ENCODE measurements around the gene MACROD2. TPM values are rescaled to one million over a fixed set of nuclear protein-coding genes. Genes with fewer than 3 reads are reported as not detected.

MACROD2 gene
- total and polyA plus RNA-seq, 2 donors (not counting 1 experiment from before 2014, with no cell fraction given) = 5.3 to 6.7 TPM

DNA sequence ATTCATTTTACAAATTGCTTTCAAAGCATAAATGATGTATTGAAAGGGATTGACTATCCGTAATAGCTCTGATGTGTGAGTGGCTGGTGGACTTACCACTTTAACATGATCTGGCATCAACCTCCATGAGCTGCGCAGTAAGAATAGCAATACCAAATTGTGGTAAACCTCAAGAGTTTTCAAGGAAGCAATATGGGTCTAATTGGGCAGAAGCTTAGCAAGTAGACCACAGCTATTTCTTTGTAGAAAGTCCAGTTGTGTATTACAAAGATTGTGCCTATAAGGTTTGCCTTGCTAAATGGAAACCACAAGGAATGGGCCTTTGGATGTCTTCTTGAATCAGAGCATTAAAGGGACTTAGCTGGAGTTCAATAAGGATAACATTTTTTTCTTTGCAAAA, 1841.3 kb downstream of the MACROD2 start:
- H3K27me3 ChIP-seq (replicated peaks in 1 of 4; ENCODE audit: control extremely low read depth in 1 of 4, control insufficient read depth in 3 of 4, insufficient read depth in 4 of 4, low read length in 3 of 4) = peaks cover 0 to 2% (median 0%) of the 10 kb centered on the region in 4 experiments
- no CpG with 5 or more reads among the region's 2 CpGs for WGBS (ENCODE audit: insufficient coverage)
- H3K4me1 ChIP-seq (ENCODE audit: control insufficient read depth in 2 of 2, insufficient read depth in 2 of 2, low read length in 2 of 2) = no peaks in the 10 kb centered on the region
- ATAC-seq (ENCODE audit: low read depth) (no peak), DNase-seq (no peak)
- Mint-ChIP-seq H3K27ac (no peak overlapping the region), H3K27me3 (peaks cover 23% of the 10 kb centered on the region), H3K4me3 (no peak overlapping the region), H3K4me1 (peaks cover 4% of the 10 kb centered on the region), H3K9me3 (ENCODE audit: insufficient read depth) (peaks cover 3% of the 10 kb centered on the region)
- no peak overlapping the region for H3K4me3 ChIP-seq (ENCODE audit: control extremely low read depth in 1 of 5, extremely low read depth in 1 of 5, insufficient read depth in 1 of 5, low read depth in 2 of 5, low read length in 4 of 5)
- H3K27ac ChIP-seq (ENCODE audit: low read length in 2 of 2) = no peak overlapping the region
- H2AFZ ChIP-seq (ENCODE audit: insufficient read depth, low read depth, low read length, poor library complexity, severe bottlenecking) = no peak overlapping the region
- H3K9me3 ChIP-seq (ENCODE audit: control extremely low read depth in 1 of 3, control insufficient read depth in 2 of 3, insufficient read depth in 1 of 3, low read length in 2 of 3) = peaks cover 0 to 9% (median 4%) of the 10 kb centered on the region in 3 donors
- no peak overlapping the region for H3K9ac ChIP-seq (ENCODE audit: low read length)
- no peaks in the 10 kb centered on the region for H3K79me2 ChIP-seq (ENCODE audit: control insufficient read depth, insufficient read depth, low read length)
- intact Hi-C loops (cut with micrococcal nuclease) = no loop called here
- H4K20me1 ChIP-seq (ENCODE audit: control insufficient read depth, insufficient read depth, low read length, poor library complexity, severe bottlenecking) = no peaks in the 10 kb centered on the region
- CTCF ChIA-PET = interaction anchor here (1.4 kb wide), 1 partner anchor 128 kb away, joined by 4 read pairs; no protein-coding TSS in a partner anchor
- H3K36me3 ChIP-seq (replicated peaks in 1 of 2; ENCODE audit: control extremely low read depth in 1 of 2, control insufficient read depth in 1 of 2, extremely low read depth in 1 of 2, insufficient read depth in 2 of 2, low read length in 1 of 2) = no peaks in the 10 kb centered on the region
- TF ChIP-seq, protein P1, sequence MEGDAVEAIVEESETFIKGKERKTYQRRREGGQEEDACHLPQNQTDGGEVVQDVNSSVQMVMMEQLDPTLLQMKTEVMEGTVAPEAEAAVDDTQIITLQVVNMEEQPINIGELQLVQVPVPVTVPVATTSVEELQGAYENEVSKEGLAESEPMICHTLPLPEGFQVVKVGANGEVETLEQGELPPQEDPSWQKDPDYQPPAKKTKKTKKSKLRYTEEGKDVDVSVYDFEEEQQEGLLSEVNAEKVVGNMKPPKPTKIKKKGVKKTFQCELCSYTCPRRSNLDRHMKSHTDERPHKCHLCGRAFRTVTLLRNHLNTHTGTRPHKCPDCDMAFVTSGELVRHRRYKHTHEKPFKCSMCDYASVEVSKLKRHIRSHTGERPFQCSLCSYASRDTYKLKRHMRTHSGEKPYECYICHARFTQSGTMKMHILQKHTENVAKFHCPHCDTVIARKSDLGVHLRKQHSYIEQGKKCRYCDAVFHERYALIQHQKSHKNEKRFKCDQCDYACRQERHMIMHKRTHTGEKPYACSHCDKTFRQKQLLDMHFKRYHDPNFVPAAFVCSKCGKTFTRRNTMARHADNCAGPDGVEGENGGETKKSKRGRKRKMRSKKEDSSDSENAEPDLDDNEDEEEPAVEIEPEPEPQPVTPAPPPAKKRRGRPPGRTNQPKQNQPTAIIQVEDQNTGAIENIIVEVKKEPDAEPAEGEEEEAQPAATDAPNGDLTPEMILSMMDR (IDR thresholded peaks at IDR 0.05) = no peak
- no peak overlapping the region for H3K4me2 ChIP-seq (replicated peaks; ENCODE audit: low read depth, low read length, poor library complexity, severe bottlenecking)
- POLR2A ChIA-PET = no interaction called here

DNA sequence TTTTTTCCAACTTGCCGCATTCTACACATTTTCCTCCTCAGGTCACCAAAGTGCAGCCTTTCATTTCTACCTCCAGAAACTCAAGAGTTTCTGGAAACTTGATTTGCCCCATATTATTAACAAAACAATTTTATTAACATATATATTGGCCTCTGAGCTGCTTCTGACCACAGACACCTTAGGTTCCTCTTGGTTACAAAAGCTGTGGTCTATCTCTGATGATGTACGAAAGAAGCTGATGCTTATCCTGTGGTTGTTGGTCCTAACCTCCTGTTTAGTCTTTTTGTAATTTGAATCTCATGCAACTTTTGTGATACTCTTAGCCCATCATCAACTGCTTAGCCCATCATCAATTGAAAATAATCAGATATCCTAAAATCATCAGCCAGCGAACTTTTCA, 1842.2 kb downstream of the MACROD2 start:
- intact Hi-C loops (cut with micrococcal nuclease) = no loop called here
- H3K4me1 Mint-ChIP-seq = peaks cover 6% of the 10 kb centered on the region
- Histone ChIP-seq H3K79me2 (ENCODE audit: control insufficient read depth, insufficient read depth, low read length) (no peaks in the 10 kb centered on the region), H3K4me3 (ENCODE audit: control extremely low read depth in 1 of 5, extremely low read depth in 1 of 5, insufficient read depth in 1 of 5, low read depth in 2 of 5, low read length in 4 of 5) (no peak overlapping the region), H3K27ac (ENCODE audit: low read length in 2 of 2) (no peak overlapping the region), H4K20me1 (ENCODE audit: control insufficient read depth, insufficient read depth, low read length, poor library complexity, severe bottlenecking) (no peaks in the 10 kb centered on the region), H3K9ac (ENCODE audit: low read length) (no peak overlapping the region), H3K4me2 (replicated peaks; ENCODE audit: low read depth, low read length, poor library complexity, severe bottlenecking) (no peak overlapping the region), H3K27me3 (replicated peaks in 1 of 4; ENCODE audit: control extremely low read depth in 1 of 4, control insufficient read depth in 3 of 4, insufficient read depth in 4 of 4, low read length in 3 of 4) (no peaks in the 10 kb centered on the region), H3K4me1 (ENCODE audit: control insufficient read depth in 2 of 2, insufficient read depth in 2 of 2, low read length in 2 of 2) (no peaks in the 10 kb centered on the region), H2AFZ (ENCODE audit: insufficient read depth, low read depth, low read length, poor library complexity, severe bottlenecking) (no peak overlapping the region), H3K36me3 (replicated peaks in 1 of 2; ENCODE audit: control extremely low read depth in 1 of 2, control insufficient read depth in 1 of 2, extremely low read depth in 1 of 2, insufficient read depth in 2 of 2, low read length in 1 of 2) (no peaks in the 10 kb centered on the region), H3K9me3 (ENCODE audit: control extremely low read depth in 1 of 3, control insufficient read depth in 2 of 3, insufficient read depth in 1 of 3, low read length in 2 of 3) (peaks cover 0 to 10% (median 4%) of the 10 kb centered on the region in 3 donors)
- TF ChIP-seq EZH2 (IDR thresholded peaks at IDR 0.05; ENCODE audit: borderline replicate concordance, insufficient read depth, low read depth, low read length, poor library complexity, severe bottlenecking) = no peak
- TF ChIP-seq, protein P1 (IDR thresholded peaks at IDR 0.05) = no peak
- no peak for DNase-seq
- CTCF ChIA-PET = no interaction called here
- peaks cover 5% of the 10 kb centered on the region for H3K9me3 Mint-ChIP-seq (ENCODE audit: insufficient read depth)
- 89% methylated on average over 1 of the region's 3 CpGs for whole genome bisulfite sequencing (ENCODE audit: insufficient coverage)
- no peak for ATAC-seq (ENCODE audit: low read depth)
- H3K27ac Mint-ChIP-seq = no peak overlapping the region
- POLR2A ChIA-PET = no interaction called here
- no peak overlapping the region for H3K4me3 Mint-ChIP-seq
- H3K27me3 Mint-ChIP-seq = peaks cover 15% of the 10 kb centered on the region
